CD14-positive monocyte (primary cell): Measurements from ENCODE around the gene ACOT11. TPM values are rescaled to one million over a fixed set of nuclear protein-coding genes. Genes with fewer than 3 reads are reported as not detected.

Experiments
- DNase-seq, 3 donors: peaks; one replicate each; pipeline ENCODE4 v3.0.0-alpha.2; 2011 to 2022
- H2AFZ ChIP-seq: 2 replicates; pipeline ENCODE4 v1.6.0; 2012; ENCODE audit warnings: mild to moderate bottlenecking, low read depth, low read length, inconsistent platforms; ENCODE audit not compliant: insufficient read depth, poor library complexity, severe bottlenecking
- H3K27ac ChIP-seq, 2 donors: 1 replicate in 1 of 2; 2 replicates in 1 of 2; pipeline ENCODE4 v1.5.1; 2012 to 2013; ENCODE audit warnings: low read length in 2 of 2, control low read depth in 1 of 2, inconsistent platforms in 1 of 2, low read depth in 1 of 2, mild to moderate bottlenecking in 1 of 2
- H3K27me3 ChIP-seq, 2 donors: one replicate each; pipeline versions ENCODE4 v1.6.0 to v1.6.1; 2011 to 2013; ENCODE audit warnings: low read length in 2 of 2; ENCODE audit not compliant: control insufficient read depth in 2 of 2, insufficient read depth in 2 of 2
- H3K36me3 ChIP-seq, 2 donors: replicated peaks in 1 of 2; 1 replicate in 1 of 2; 2 replicates in 1 of 2; pipeline versions ENCODE4 v1.5.1 to v1.6.1; 2012 to 2013; ENCODE audit warnings: low read length in 2 of 2, control low read depth in 1 of 2, inconsistent platforms in 1 of 2, mild to moderate bottlenecking in 1 of 2; ENCODE audit not compliant: insufficient read depth in 2 of 2, control insufficient read depth in 1 of 2
- H3K4me1 ChIP-seq, 2 donors: 1 replicate in 1 of 2; 2 replicates in 1 of 2; pipeline versions ENCODE4 v1.5.1 to v1.6.1; 2012 to 2013; ENCODE audit warnings: low read length in 2 of 2, control low read depth in 1 of 2, inconsistent platforms in 1 of 2, mild to moderate bottlenecking in 1 of 2, moderate library complexity in 1 of 2; ENCODE audit not compliant: insufficient read depth in 2 of 2, control insufficient read depth in 1 of 2
- H3K4me2 ChIP-seq: replicated peaks from 2 replicates; pipeline ENCODE3; 2012; ENCODE audit warnings: low read length, moderate library complexity, mild to moderate bottlenecking; ENCODE audit not compliant: poor library complexity, severe bottlenecking; ENCODE audit errors: extremely low read depth
- H3K4me3 ChIP-seq, 3 experiments: fragments of 200-600 bp in 1 of 3; sonication (generic) in 1 of 3; replicated peaks in 1 of 3; 1 replicate in 2 of 3; 2 replicates in 1 of 3; pipeline ENCODE4 v1.5.1; 2011 to 2013; ENCODE audit warnings: low read length in 3 of 3, mild to moderate bottlenecking in 3 of 3, control low read depth in 2 of 3, low read depth in 2 of 3, inconsistent platforms in 1 of 3, moderate library complexity in 1 of 3
- H3K79me2 ChIP-seq: 2 replicates; pipeline ENCODE4 v1.6.0; 2012; ENCODE audit warnings: mild to moderate bottlenecking, control low read depth, inconsistent platforms, low read length, moderate library complexity; ENCODE audit not compliant: insufficient read depth
- H3K9ac ChIP-seq: 2 replicates; pipeline ENCODE4 v1.6.0; 2017; ENCODE audit warnings: low read length, mild to moderate bottlenecking; ENCODE audit not compliant: insufficient read depth, poor library complexity, severe bottlenecking
- H3K9me3 ChIP-seq, 2 donors: replicated peaks in 1 of 2; 1 replicate in 1 of 2; 2 replicates in 1 of 2; pipeline versions ENCODE4 v1.5.1 to v1.6.1; 2012 to 2013; ENCODE audit warnings: low read length in 2 of 2, control low read depth in 1 of 2; ENCODE audit not compliant: control insufficient read depth in 1 of 2, insufficient read depth in 1 of 2
- H4K20me1 ChIP-seq: 2 replicates; pipeline ENCODE4 v1.6.0; 2012; ENCODE audit warnings: mild to moderate bottlenecking, low read length, control low read depth, moderate library complexity; ENCODE audit not compliant: insufficient read depth
- H3K27ac Mint-ChIP-seq, 7 donors: one replicate each; pipeline ENCODE4 v1.8.0; 2020; ENCODE audit warnings: mild to moderate bottlenecking in 7 of 7, mixed read lengths in 7 of 7, moderate library complexity in 6 of 7, inconsistent platforms in 2 of 7
- H3K27me3 Mint-ChIP-seq, 3 donors: one replicate each; pipeline ENCODE4 v1.8.0; 2021 to 2022; ENCODE audit warnings: low read depth in 3 of 3, mild to moderate bottlenecking in 3 of 3, mixed read lengths in 3 of 3, moderate library complexity in 3 of 3, inconsistent platforms in 1 of 3
- H3K36me3 Mint-ChIP-seq, 2 donors: one replicate each; pipeline ENCODE4 v1.8.0; 2020; ENCODE audit warnings: mixed read lengths in 2 of 2, inconsistent platforms in 1 of 2, mild to moderate bottlenecking in 1 of 2
- H3K4me1 Mint-ChIP-seq: one replicate; pipeline ENCODE4 v1.8.0; 2020; ENCODE audit warnings: mild to moderate bottlenecking, mixed read lengths
- H3K4me3 Mint-ChIP-seq, 2 donors: one replicate each; pipeline ENCODE4 v1.8.0; 2020; ENCODE audit warnings: mild to moderate bottlenecking in 2 of 2, mixed read lengths in 2 of 2, moderate library complexity in 1 of 2
- H3K9me3 Mint-ChIP-seq, 7 donors: one replicate each; pipeline ENCODE4 v1.8.0; 2020 to 2022; ENCODE audit warnings: mixed read lengths in 7 of 7, mild to moderate bottlenecking in 6 of 7, moderate library complexity in 6 of 7, inconsistent platforms in 2 of 7
- WGBS: methylation state at CpG from one replicate; pipeline ENCODE4 v1.1.5; 2013; ENCODE audit warnings: missing lambda C conversion rate; ENCODE audit not compliant: insufficient coverage; 5-methylcytosine and 5-hydroxymethylcytosine counted together
- intact Hi-C, 2 donors: fragments of 100-400 bp; cut with micrococcal nuclease; formaldehyde crosslinking; loops; one replicate each; pipeline versions ENCODE4 v1.15.0 to v1.15.1; 2023
- polyA plus RNA-seq, 3 donors: library from polyadenylated mRNA; depleted of rRNA in 1 of 3; unstranded in 2 of 3; stranded (reverse) in 1 of 3; fragments of 300-500 nt in 2 of 3; fragments of >200 nt in 1 of 3; fragmentation: Illumina TruSeq in 2 of 3; gene quantifications; 1 replicate in 2 of 3; 2 replicates in 1 of 3; pipeline ENCODE4 v1.2.3, GENCODE V29; 2012 to 2021
- TF ChIP-seq, protein P1 (sequence below): fragments of 200-600 bp; IDR thresholded peaks from one replicate; pipeline ENCODE4 v1.8.0; 2022; ENCODE audit warnings: antibody characterized with exemption, mild to moderate bottlenecking

Gene ACOT11
- polyA plus RNA-seq, 3 donors: 0.18 to 2.1 (median 0.79) TPM

GRCh38 chr1:54640361-54640760 is 92.3 kb downstream of the ACOT11 start:
- Histone ChIP-seq H4K20me1 (no peaks in the 10 kb centered on the region), H3K9ac (no peak overlapping the region)
- peaks cover 0 to 2% (median 2%) of the 10 kb centered on the region in 3 donors for H3K27me3 Mint-ChIP-seq

GRCh38 chr1:54640863-54641836 is 93.1 kb downstream of the ACOT11 start, which contains the start of gene MROH7:
MROH7 (plus strand) TSS chr1:54641786; CDS start chr1:54652927, 11,141 bp downstream.
- no peak within 1 kb of the TSS for H3K4me2 ChIP-seq
- H3K79me2 ChIP-seq: no peaks in the 10 kb centered on the region
- intact Hi-C loops: no loop called here
- H3K4me3 ChIP-seq: no peak within 1 kb of the TSS
- Mint-ChIP-seq H3K4me3 (no peak within 1 kb of the TSS), H3K4me1 (peaks cover 2% of the 10 kb centered on the region), H3K36me3 (no peaks in the 10 kb centered on the region), H3K27ac (no peak within 1 kb of the TSS), H3K9me3 (peaks cover 10 to 25% (median 21%) of the 10 kb centered on the region in 7 donors), H3K27me3 (peaks cover 2% of the 10 kb centered on the region in 3 donors)
- TF ChIP-seq, protein P1, sequence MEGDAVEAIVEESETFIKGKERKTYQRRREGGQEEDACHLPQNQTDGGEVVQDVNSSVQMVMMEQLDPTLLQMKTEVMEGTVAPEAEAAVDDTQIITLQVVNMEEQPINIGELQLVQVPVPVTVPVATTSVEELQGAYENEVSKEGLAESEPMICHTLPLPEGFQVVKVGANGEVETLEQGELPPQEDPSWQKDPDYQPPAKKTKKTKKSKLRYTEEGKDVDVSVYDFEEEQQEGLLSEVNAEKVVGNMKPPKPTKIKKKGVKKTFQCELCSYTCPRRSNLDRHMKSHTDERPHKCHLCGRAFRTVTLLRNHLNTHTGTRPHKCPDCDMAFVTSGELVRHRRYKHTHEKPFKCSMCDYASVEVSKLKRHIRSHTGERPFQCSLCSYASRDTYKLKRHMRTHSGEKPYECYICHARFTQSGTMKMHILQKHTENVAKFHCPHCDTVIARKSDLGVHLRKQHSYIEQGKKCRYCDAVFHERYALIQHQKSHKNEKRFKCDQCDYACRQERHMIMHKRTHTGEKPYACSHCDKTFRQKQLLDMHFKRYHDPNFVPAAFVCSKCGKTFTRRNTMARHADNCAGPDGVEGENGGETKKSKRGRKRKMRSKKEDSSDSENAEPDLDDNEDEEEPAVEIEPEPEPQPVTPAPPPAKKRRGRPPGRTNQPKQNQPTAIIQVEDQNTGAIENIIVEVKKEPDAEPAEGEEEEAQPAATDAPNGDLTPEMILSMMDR: no peak
- no peaks in the 10 kb centered on the region for H4K20me1 ChIP-seq
- no peak within 1 kb of the TSS for H3K9ac ChIP-seq
- no peak within 1 kb of the TSS for H2AFZ ChIP-seq
- no peak within 1 kb of the TSS for H3K27ac ChIP-seq
- WGBS: 80% methylated on average over 2 of the region's 8 CpGs
- no peak for DNase-seq
- no peaks in the 10 kb centered on the region for H3K4me1 ChIP-seq
- H3K27me3 ChIP-seq: no peaks in the 10 kb centered on the region
- H3K9me3 ChIP-seq: peaks cover 16 to 25% of the 10 kb centered on the region in 2 donors
- no peaks in the 10 kb centered on the region for H3K36me3 ChIP-seq

More at GRCh38 chr1:54640361-54640760, 92.3 kb downstream of the ACOT11 start:
- intact Hi-C loops: no loop called here
- H3K27ac ChIP-seq: no peak overlapping the region
- H3K27me3 ChIP-seq: no peaks in the 10 kb centered on the region
- peaks cover 10 to 28% (median 21%) of the 10 kb centered on the region in 7 donors for H3K9me3 Mint-ChIP-seq
- H3K4me1 Mint-ChIP-seq: peaks cover 2% of the 10 kb centered on the region
- peaks cover 16 to 24% of the 10 kb centered on the region in 2 donors for H3K9me3 ChIP-seq
- no peak overlapping the region for H3K4me3 Mint-ChIP-seq
- no peak overlapping the region for H3K4me2 ChIP-seq
- TF ChIP-seq, protein P1: no peak
- no peak overlapping the region for H3K4me3 ChIP-seq
- H3K36me3 ChIP-seq: no peaks in the 10 kb centered on the region
- H3K4me1 ChIP-seq: no peaks in the 10 kb centered on the region
- WGBS: 50% methylated on average over 3 of the region's 4 CpGs
- no peak for DNase-seq
- no peak overlapping the region for H3K27ac Mint-ChIP-seq
- no peaks in the 10 kb centered on the region for H3K79me2 ChIP-seq
- H2AFZ ChIP-seq: no peak overlapping the region
- no peaks in the 10 kb centered on the region for H3K36me3 Mint-ChIP-seq
